IMR-90 (cell line): ENCODE results near the gene FBN1. TPM values are rescaled to one million over a fixed set of nuclear protein-coding genes. Genes with fewer than 3 reads are reported as not detected.

ENCODE experiments used
- ATAC-seq: fragments of 200-7000 bp; cut with Tn5 transposase; 2 replicates; pipeline ENCODE4 v1.9.1; 2020; ENCODE audit warnings: low read depth, mild to moderate bottlenecking, moderate library complexity
- BruUV-seq: library from RNA; stranded (reverse); fragments of 400-500 nt; replicated peaks from 2 replicates; lab custom pipeline; 2021; lab: Mats Ljungman, UMichigan
- CTCF ChIA-PET: fragments of 300-600 bp; formaldehyde crosslinking; extraction: SDS; loops from one replicate; lab custom pipeline; 2021; ENCODE audit warnings: antibody characterized with exemption; lab: Yijun Ruan, JAX
- POLR2A ChIA-PET: fragments of 300-600 bp; sonication (Branson Sonifier 250); formaldehyde crosslinking; loops from one replicate; lab custom pipeline; 2022; ENCODE audit warnings: antibody characterized with exemption; ENCODE audit not compliant: unreplicated experiment; lab: Charles Lee
- DNase-seq: peaks from one replicate; pipeline ENCODE4 v3.0.0; 2013
- H2AFZ ChIP-seq: replicated peaks from 2 replicates; pipeline ENCODE3; 2013; ENCODE audit warnings: low read length, mild to moderate bottlenecking; ENCODE audit not compliant: poor library complexity
- H2AK5ac ChIP-seq: 2 replicates; pipeline ENCODE4 v1.6.1; 2013; ENCODE audit warnings: low read depth, low read length, inconsistent platforms
- H2AK9ac ChIP-seq: replicated peaks from 2 replicates; pipeline ENCODE3; 2013; ENCODE audit warnings: mild to moderate bottlenecking, low read depth, low read length, moderate library complexity; ENCODE audit not compliant: poor library complexity
- H2BK120ac ChIP-seq: 2 replicates; pipeline ENCODE4 v1.6.1; 2013; ENCODE audit warnings: low read depth, low read length, inconsistent platforms
- H2BK15ac ChIP-seq: 3 replicates; pipeline ENCODE4 v1.6.1; 2013; ENCODE audit warnings: low read depth, low read length, inconsistent platforms
- H2BK20ac ChIP-seq: 2 replicates; pipeline ENCODE4 v1.6.1; 2013; ENCODE audit warnings: low read depth, mild to moderate bottlenecking, inconsistent platforms, low read length, moderate library complexity
- H2BK5ac ChIP-seq: 2 replicates; pipeline ENCODE4 v1.6.1; 2013; ENCODE audit warnings: mild to moderate bottlenecking, low read depth, low read length, inconsistent platforms; ENCODE audit not compliant: poor library complexity, severe bottlenecking
- H3K14ac ChIP-seq: replicated peaks from 2 replicates; pipeline ENCODE4 v1.6.1; 2013; ENCODE audit warnings: low read depth, low read length, inconsistent platforms
- H3K18ac ChIP-seq: 2 replicates; pipeline ENCODE4 v1.6.1; 2013; ENCODE audit warnings: low read depth, low read length, control low read depth
- H3K23ac ChIP-seq: 2 replicates; pipeline ENCODE4 v1.6.1; 2013; ENCODE audit warnings: low read depth, low read length, inconsistent platforms
- H3K27ac ChIP-seq: 2 replicates; pipeline ENCODE4 v1.5.1; 2013; ENCODE audit warnings: mild to moderate bottlenecking, control low read depth, low read length; ENCODE audit not compliant: insufficient read depth
- H3K27me3 ChIP-seq: 2 replicates; pipeline ENCODE4 v1.6.1; 2013; ENCODE audit warnings: low read length; ENCODE audit not compliant: control insufficient read depth, insufficient read depth
- H3K36me3 ChIP-seq: 2 replicates; pipeline ENCODE4 v1.6.1; 2013; ENCODE audit warnings: low read length, mixed read lengths; ENCODE audit not compliant: control insufficient read depth, insufficient read depth
- H3K4ac ChIP-seq: 2 replicates; pipeline ENCODE4 v1.6.1; 2013; ENCODE audit warnings: low read depth, low read length, inconsistent platforms
- H3K4me1 ChIP-seq: 2 replicates; pipeline ENCODE4 v1.6.1; 2013; ENCODE audit warnings: low read length, mixed read lengths; ENCODE audit not compliant: control insufficient read depth, insufficient read depth
- H3K4me2 ChIP-seq: 2 replicates; pipeline ENCODE4 v1.6.1; 2013; ENCODE audit warnings: low read depth, mild to moderate bottlenecking, control low read depth, low read length, moderate library complexity
- H3K4me3 ChIP-seq: 2 replicates; pipeline ENCODE4 v1.5.1; 2013; ENCODE audit warnings: low read depth, mild to moderate bottlenecking, control low read depth, low read length, moderate library complexity; ENCODE audit not compliant: insufficient read depth
- H3K56ac ChIP-seq: 2 replicates; pipeline ENCODE4 v1.6.1; 2013; ENCODE audit warnings: low read length, inconsistent platforms; ENCODE audit not compliant: insufficient read depth; ENCODE audit errors: extremely low read depth
- H3K79me1 ChIP-seq, 2 experiments: 2 replicates each; pipeline ENCODE4 v1.6.1; 2013; ENCODE audit warnings: low read length in 2 of 2, inconsistent platforms in 1 of 2, low read depth in 1 of 2
- H3K9ac ChIP-seq: 2 replicates; pipeline ENCODE4 v1.6.1; 2013; ENCODE audit warnings: low read depth, low read length, control low read depth
- H3K9me1 ChIP-seq: 2 replicates; pipeline ENCODE4 v1.6.1; 2013; ENCODE audit warnings: low read length, inconsistent platforms; ENCODE audit not compliant: insufficient read depth
- H3K9me3 ChIP-seq: 2 replicates; pipeline ENCODE4 v1.6.1; 2013; ENCODE audit warnings: low read length; ENCODE audit not compliant: control insufficient read depth, insufficient read depth
- H4K20me1 ChIP-seq: 2 replicates; pipeline ENCODE4 v1.6.1; 2013; ENCODE audit warnings: low read length, inconsistent platforms; ENCODE audit not compliant: insufficient read depth
- H4K5ac ChIP-seq: 2 replicates; pipeline ENCODE4 v1.6.1; 2013; ENCODE audit warnings: mild to moderate bottlenecking, low read depth, low read length, control low read depth
- H4K8ac ChIP-seq, 2 experiments: 2 replicates each; pipeline ENCODE4 v1.6.1; 2013; ENCODE audit warnings: low read depth in 2 of 2, low read length in 2 of 2, control low read depth in 1 of 2, inconsistent platforms in 1 of 2
- H4K91ac ChIP-seq: 2 replicates; pipeline ENCODE4 v1.6.1; 2013; ENCODE audit warnings: low read depth, low read length, inconsistent platforms; ENCODE audit not compliant: insufficient read depth
- BHLHE40 ChIP-seq: fragments of 150-350 bp; IDR thresholded peaks from 2 replicates; pipeline ENCODE4 v1.6.1; 2016; ENCODE audit warnings: mild to moderate bottlenecking, low read depth, low read length
- CEBPB ChIP-seq: IDR thresholded peaks from 2 replicates; pipeline ENCODE4 v1.6.1; 2012; ENCODE audit warnings: low read depth, low read length, improper control_type of control experiment
- CHD1 ChIP-seq: IDR thresholded peaks from 2 replicates; pipeline ENCODE4 v1.6.1; 2012; ENCODE audit warnings: low read depth, low read length, improper control_type of control experiment
- CTCF ChIP-seq: conservative IDR thresholded peaks from 2 replicates; pipeline ENCODE4 v1.5.1; 2012; ENCODE audit warnings: mild to moderate bottlenecking, low read depth, low read length, improper control_type of control experiment
- ELK1 ChIP-seq: fragments of 150-350 bp; IDR thresholded peaks from 2 replicates; pipeline ENCODE4 v1.6.1; 2016; ENCODE audit warnings: low read depth, mild to moderate bottlenecking, low read length, moderate library complexity, borderline replicate concordance
- FOS ChIP-seq: fragments of 150-350 bp; IDR thresholded peaks from 2 replicates; pipeline ENCODE4 v1.6.1; 2016; ENCODE audit warnings: low read depth, low read length
- MAFK ChIP-seq: IDR thresholded peaks from 2 replicates; pipeline ENCODE4 v1.6.1; 2012; ENCODE audit warnings: low read depth, low read length, improper control_type of control experiment
- MAZ ChIP-seq: IDR thresholded peaks from 2 replicates; pipeline ENCODE4 v1.6.1; 2012; ENCODE audit warnings: low read depth, mild to moderate bottlenecking, low read length, improper control_type of control experiment, moderate library complexity, borderline replicate concordance
- MXI1 ChIP-seq: IDR thresholded peaks from 2 replicates; pipeline ENCODE4 v1.6.1; 2012; ENCODE audit warnings: low read depth, mild to moderate bottlenecking, low read length, moderate library complexity, borderline replicate concordance
- NFE2L2 ChIP-seq: fragments of 150-350 bp; IDR thresholded peaks from 2 replicates; pipeline ENCODE4 v1.6.1; 2016; ENCODE audit warnings: low read depth, mild to moderate bottlenecking, low read length
- POLR2A ChIP-seq: IDR thresholded peaks from 2 replicates; pipeline ENCODE4 v1.6.1; 2012; ENCODE audit warnings: mild to moderate bottlenecking, low read depth, low read length
- RAD21 ChIP-seq: IDR thresholded peaks from 2 replicates; pipeline ENCODE4 v1.6.1; 2012; ENCODE audit warnings: low read length, improper control_type of control experiment
- RCOR1 ChIP-seq: IDR thresholded peaks from 2 replicates; pipeline ENCODE4 v1.6.1; 2012; ENCODE audit warnings: mild to moderate bottlenecking, low read length, improper control_type of control experiment; ENCODE audit not compliant: insufficient replicate concordance
- RFX5 ChIP-seq: IDR thresholded peaks from 2 replicates; pipeline ENCODE4 v1.8.0; 2012; ENCODE audit warnings: low read depth, mild to moderate bottlenecking, low read length, moderate library complexity
- SMC3 ChIP-seq: fragments of 150-350 bp; IDR thresholded peaks from 2 replicates; pipeline ENCODE4 v1.6.1; 2016; ENCODE audit warnings: low read depth, mild to moderate bottlenecking, antibody characterized with exemption, low read length, moderate library complexity
- USF2 ChIP-seq: fragments of 150-350 bp; IDR thresholded peaks from 2 replicates; pipeline ENCODE4 v1.6.1; 2017; ENCODE audit warnings: mild to moderate bottlenecking, antibody characterized with exemption, low read length, low read depth
- WGBS, 2 experiments: methylation state at CpG; one replicate each; pipeline versions ENCODE4 v1.1.5 to v1.1.7; 2013; ENCODE audit warnings: missing lambda C conversion rate in 2 of 2; ENCODE audit not compliant: insufficient read length in 1 of 2; ENCODE audit errors: extremely low coverage in 2 of 2; 5-methylcytosine and 5-hydroxymethylcytosine counted together
- dilution Hi-C: fragments of 300-500 bp; cut with HindIII; formaldehyde crosslinking; loops from one replicate; pipeline ENCODE4 v1.14.3; 2018; ENCODE audit warnings: low sequenced_read_pairs; ENCODE audit not compliant: unreplicated experiment
- in situ Hi-C: fragments of 300-500 bp; cut with MboI; formaldehyde crosslinking; loops from 3 replicates; pipeline ENCODE4 v1.14.3; 2019; ENCODE audit warnings: low sequenced_read_pairs, inconsistent platforms, mixed read lengths
- intact Hi-C: fragments of 100-400 bp; cut with micrococcal nuclease; formaldehyde crosslinking; loops from 2 replicates; pipeline ENCODE4 v1.10.0; 2022
- polyA plus RNA-seq, 3 experiments: library from polyadenylated mRNA; depleted of rRNA; stranded (reverse); fragments of >200 nt; gene quantifications; 2 replicates each; pipeline ENCODE4 v1.2.3, GENCODE V29; 2012; ENCODE audit warnings: low replicate concordance in 1 of 3
- total RNA-seq: library from RNA; depleted of rRNA; stranded (reverse); fragments of >200 nt; gene quantifications from 2 replicates; pipeline ENCODE4 v1.2.3, GENCODE V29; 2012

Gene FBN1
- total and polyA plus RNA-seq, 2 of the 4 experiments (the other 2 are of a cell fraction), result 134 to 283 TPM

- Histone ChIP-seq H3K14ac (no peak overlapping the region), H3K4me3 (no peak overlapping the region), H3K18ac (no peak overlapping the region), H3K36me3 (peaks cover 24% of the 10 kb centered on the region), H4K5ac (no peak overlapping the region), H2BK15ac (no peak overlapping the region), H3K56ac (no peak overlapping the region), H2BK20ac (no peak overlapping the region), H2AK9ac (no peak overlapping the region), H3K27ac (no peak overlapping the region), H3K9ac (no peak overlapping the region), H4K91ac (no peak overlapping the region), H2AFZ (no peak overlapping the region), H4K20me1 (no peaks in the 10 kb centered on the region), H3K9me3 (no peaks in the 10 kb centered on the region), H3K23ac (no peak overlapping the region), H4K8ac (no peak overlapping the region), H2AK5ac (no peak overlapping the region), H3K4ac (no peak overlapping the region), H3K27me3 (no peaks in the 10 kb centered on the region), H3K79me1 (peaks cover 0 to 14% of the 10 kb centered on the region in 2 experiments; a peak in 1 of 4 replicates), H3K9me1 (peaks cover 11% of the 10 kb centered on the region), H3K4me1 (peaks cover 7% of the 10 kb centered on the region), H2BK120ac (no peak overlapping the region), H3K4me2 (no peak overlapping the region), H2BK5ac (no peak overlapping the region)
- no peak for DNase-seq
- intact Hi-C loops, result loop anchor here (5.0 kb wide), 1 partner anchor 52 kb away; no protein-coding TSS in a partner anchor
- in situ Hi-C loops, result loop anchor here (5.0 kb wide), 1 partner anchor 47 kb away; no protein-coding TSS in a partner anchor
- POLR2A ChIA-PET, result no interaction called here
- ATAC-seq, result no peak
- no CpG with 5 or more reads among the region's 2 CpGs for WGBS, 2 experiments
- CTCF ChIA-PET, result no interaction called here
- TF ChIP-seq FOS (no peak), RAD21 (no peak), CEBPB (no peak), MXI1 (no peak), RCOR1 (no peak), SMC3 (no peak), POLR2A (no peak), MAFK (no peak), NFE2L2 (no peak), ELK1 (no peak), RFX5 (no peak), CHD1 (no peak), BHLHE40 (no peak), CTCF (no peak), USF2 (no peak), MAZ (no peak)
- no TSS peak for BruUV-seq
- dilution Hi-C loops, result no loop called here
Measured at GRCh38 chr15:48409623-48410022, 235.9 kb downstream of the FBN1 start.
